Thoracic aorta (tissue), 2 donors: ENCODE measurements around the gene RHOT1. TPM values are rescaled to one million over a fixed set of nuclear protein-coding genes. Genes with fewer than 3 reads are reported as not detected.

ENCODE experiments used
- ATAC-seq: fragments of 150-250 bp; one replicate; pipeline ENCODE4 v1.8.0; 2017; ENCODE audit warnings: low read depth; ENCODE audit not compliant: insufficient number of reproducible peaks, low FRiP score
- DNase-seq: peaks from one replicate; pipeline ENCODE4 v3.0.0-alpha.2; 2020; ENCODE audit warnings: low spot score
- H3K27ac ChIP-seq, 2 donors: fragments of 200-600 bp; sonication (generic); 1 replicate in 1 of 2; 2 replicates in 1 of 2; pipeline ENCODE4 v1.5.1; 2016; ENCODE audit warnings: mild to moderate bottlenecking in 2 of 2, moderate library complexity in 2 of 2
- H3K27me3 ChIP-seq: fragments of 200-600 bp; sonication (generic); replicated peaks from 2 replicates; pipeline ENCODE4 v1.6.0; 2016; ENCODE audit warnings: mild to moderate bottlenecking; ENCODE audit not compliant: insufficient read depth
- H3K36me3 ChIP-seq: fragments of 200-600 bp; sonication (generic); one replicate; pipeline ENCODE4 v1.5.1; 2016
- H3K4me1 ChIP-seq, 2 donors: fragments of 200-600 bp; sonication (generic); 1 replicate in 1 of 2; 2 replicates in 1 of 2; pipeline versions ENCODE4 v1.5.1 to v1.6.0; 2016; ENCODE audit warnings: low read depth in 2 of 2, mild to moderate bottlenecking in 1 of 2; ENCODE audit not compliant: control insufficient read depth in 1 of 2
- H3K4me3 ChIP-seq: fragments of 200-600 bp; sonication (generic); 2 replicates; pipeline ENCODE4 v1.5.1; 2016; ENCODE audit warnings: mild to moderate bottlenecking
- H3K9me3 ChIP-seq: fragments of 200-600 bp; sonication (generic); 2 replicates; pipeline ENCODE4 v1.5.1; 2016
- CTCF ChIP-seq: fragments of 200-600 bp; sonication (generic); IDR thresholded peaks from one replicate; pipeline ENCODE4 v1.5.1; 2019; ENCODE audit warnings: antibody characterized with exemption
- total RNA-seq, 2 donors: library from RNA; depleted of rRNA; stranded (reverse); fragments of >200 nt; gene quantifications; one replicate each; pipeline versions ENCODE4 v1.1.0 to v1.2.3, GENCODE V29; 2016

Gene RHOT1
- total RNA-seq, 2 donors from 2014 or later = 40.1 to 47.0 TPM

GRCh38 chr17:32197987-32198386 lies 55.7 kb downstream of the RHOT1 start:
- peaks cover 56% of the 10 kb centered on the region for H3K36me3 ChIP-seq

GRCh38 chr17:32206861-32207260 lies 64.6 kb downstream of the RHOT1 start:
- Histone ChIP-seq H3K27ac (no peak overlapping the region), H3K4me3 (no peak overlapping the region), H3K36me3 (peaks cover 32% of the 10 kb centered on the region), H3K4me1 (no peaks in the 10 kb centered on the region), H3K27me3 (no peaks in the 10 kb centered on the region), H3K9me3 (no peaks in the 10 kb centered on the region)
- no peak for TF ChIP-seq CTCF
- ATAC-seq (no peak), DNase-seq (no peak)

More at GRCh38 chr17:32197987-32198386, 55.7 kb downstream of the RHOT1 start:
- Histone ChIP-seq H3K9me3 (no peaks in the 10 kb centered on the region), H3K27me3 (no peaks in the 10 kb centered on the region), H3K4me1 (no peaks in the 10 kb centered on the region), H3K4me3 (no peak overlapping the region), H3K27ac (no peak overlapping the region)
- ATAC-seq (no peak), DNase-seq (no peak)
- no peak for TF ChIP-seq CTCF

DNA sequence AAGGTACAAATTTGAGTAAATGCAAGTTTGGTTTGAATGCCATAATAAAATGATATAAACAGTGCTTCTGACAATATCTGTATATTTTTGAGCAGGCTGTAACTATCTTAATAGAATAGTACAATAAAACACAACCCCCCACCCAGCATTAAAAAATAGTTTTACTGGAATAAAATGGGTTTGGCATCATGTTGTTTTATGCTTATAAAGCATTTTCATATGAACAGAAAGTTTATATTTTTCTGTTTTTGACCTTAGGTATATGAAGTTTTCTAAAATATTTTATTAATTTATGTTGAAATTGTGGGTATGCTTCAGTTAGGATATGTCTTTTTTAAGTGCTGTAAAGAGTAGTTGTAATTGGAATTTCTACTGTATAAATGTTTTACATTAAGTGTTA lies 66.1 kb downstream of the RHOT1 start:
- no peak for ATAC-seq
- Histone ChIP-seq H3K4me3 (no peak overlapping the region), H3K27me3 (no peaks in the 10 kb centered on the region), H3K27ac (no peak overlapping the region), H3K4me1 (no peaks in the 10 kb centered on the region), H3K36me3 (peaks cover 28% of the 10 kb centered on the region), H3K9me3 (no peaks in the 10 kb centered on the region)
- no peak for DNase-seq
- no peak for TF ChIP-seq CTCF

DNA sequence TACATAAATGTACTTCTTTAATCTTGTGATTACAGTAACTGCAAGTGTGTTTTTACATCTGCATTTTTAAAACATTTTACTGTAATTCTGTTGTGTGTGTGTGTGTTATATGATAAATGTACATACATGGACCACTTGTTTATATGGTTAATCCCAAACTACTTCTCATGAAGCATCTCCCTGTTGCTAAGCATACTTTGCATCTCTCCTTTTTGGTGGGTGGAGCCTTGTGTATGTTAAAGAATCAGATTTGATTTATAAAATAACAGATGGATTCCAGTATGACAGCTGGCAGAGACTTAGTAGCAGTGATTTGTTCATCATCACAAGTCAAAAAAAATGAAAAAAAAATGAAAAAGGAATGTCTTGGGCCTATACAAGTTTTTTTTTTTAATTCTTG lies 67.3 kb downstream of the RHOT1 start:
- no peaks in the 10 kb centered on the region for H3K27me3 ChIP-seq
- TF ChIP-seq CTCF = no peak
- no peaks in the 10 kb centered on the region for H3K4me1 ChIP-seq
- peaks cover 26% of the 10 kb centered on the region for H3K36me3 ChIP-seq
- no peak overlapping the region for H3K27ac ChIP-seq
- DNase-seq = no peak
- no peak for ATAC-seq
- no peaks in the 10 kb centered on the region for H3K9me3 ChIP-seq
- H3K4me3 ChIP-seq = no peak overlapping the region

- Histone ChIP-seq H3K4me3 (no peak overlapping the region), H3K27ac (no peak overlapping the region), H3K27me3 (no peaks in the 10 kb centered on the region), H3K4me1 (no peaks in the 10 kb centered on the region), H3K9me3 (no peaks in the 10 kb centered on the region), H3K36me3 (peaks cover 23% of the 10 kb centered on the region)
- no peak for DNase-seq
- no peak for TF ChIP-seq CTCF
- ATAC-seq = no peak
Measured at GRCh38 chr17:32211671-32212070, 69.4 kb downstream of the RHOT1 start.
